A549 (cell line): Measurements from ENCODE around the gene CCDC85C. TPM values are rescaled to one million over a fixed set of nuclear protein-coding genes. Genes with fewer than 3 reads are reported as not detected.

ENCODE experiments used
- ATAC-seq, 2 experiments: fragments of 200-7000 bp in 1 of 2; fragments of >200 bp in 1 of 2; cut with Nextera tagmentation in 1 of 2; cut with Tn5 transposase in 1 of 2; 3 replicates each; pipeline versions ENCODE4 v1.8.0 to v1.9.1; 2018 to 2020; ENCODE audit warnings: mild to moderate bottlenecking in 1 of 2, moderate library complexity in 1 of 2
- CTCF ChIA-PET: fragments of 300-600 bp; sonication (Branson Sonifier 250); formaldehyde crosslinking; extraction: SDS; loops from one replicate; lab custom pipeline; 2021; ENCODE audit warnings: antibody characterized with exemption, inconsistent platforms; lab: Yijun Ruan, JAX
- POLR2A ChIA-PET: fragments of 350-600 bp; formaldehyde crosslinking; extraction: SDS; loops from one replicate; lab custom pipeline; 2021; ENCODE audit warnings: antibody characterized with exemption, inconsistent platforms; lab: Yijun Ruan, JAX
- DNase-seq, 2 experiments: peaks; one replicate each; pipeline versions ENCODE4 v3.0.0 to v3.0.0-alpha.2; 2011 to 2016; ENCODE audit warnings: low read depth in 1 of 2, low spot score in 1 of 2
- FAIRE-seq: peaks from 2 replicates; lab custom pipeline; 2011; peaks lifted over from hg19 to GRCh38; lab: Jason Lieb, UNC
- H3K27ac ChIP-seq, 2 experiments: fragments of >200 bp; sonication (Bioruptor Twin); formaldehyde crosslinking; 3 replicates each; pipeline ENCODE4 v1.5.1; 2016 to 2017
- H3K4me1 ChIP-seq: fragments of >200 bp; sonication (Bioruptor Twin); formaldehyde crosslinking; 3 replicates; pipeline ENCODE4 v1.6.1; 2016
- H3K4me2 ChIP-seq: fragments of >200 bp; sonication (Bioruptor Twin); formaldehyde crosslinking; 3 replicates; pipeline ENCODE4 v1.6.1; 2016
- H3K4me3 ChIP-seq: fragments of >200 bp; sonication (Bioruptor Twin); formaldehyde crosslinking; 3 replicates; pipeline ENCODE4 v1.5.1; 2016
- H3K9me3 ChIP-seq: fragments of >200 bp; sonication (Bioruptor Twin); formaldehyde crosslinking; 3 replicates; pipeline ENCODE4 v1.6.1; 2016
- CHD2 ChIP-seq: fragments of 150-350 bp; IDR thresholded peaks from 2 replicates; pipeline ENCODE4 v1.6.1; 2014; ENCODE audit warnings: low read length; ENCODE audit not compliant: partially characterized antibody
- CTCF ChIP-seq: fragments of >200 bp; sonication (Bioruptor Twin); formaldehyde crosslinking; IDR thresholded peaks from 3 replicates; pipeline ENCODE4 v1.5.1; 2016
- EHMT2 ChIP-seq: fragments of 200-600 bp; sonication (generic); IDR thresholded peaks from 2 replicates; pipeline ENCODE4 v1.6.1; 2016; ENCODE audit warnings: antibody characterized with exemption, low read depth, mild to moderate bottlenecking, moderate library complexity
- ELK1 ChIP-seq: fragments of 150-350 bp; IDR thresholded peaks from 2 replicates; pipeline ENCODE4 v1.6.1; 2014; ENCODE audit warnings: low read depth, mild to moderate bottlenecking, low read length
- FOSL2 ChIP-seq, 2 experiments: fragments of 450-650 bp in 1 of 2; fragments of >200 bp in 1 of 2; sonication (Bioruptor Twin) in 1 of 2; formaldehyde crosslinking; IDR thresholded peaks; 2 replicates each; pipeline versions ENCODE4 v1.5.0 to v1.6.1; 2016 to 2020; ENCODE audit warnings: mild to moderate bottlenecking in 1 of 2, moderate library complexity in 1 of 2
- FOXS1 ChIP-seq: fragments of 250-450 bp; sonication (Bioruptor Pico); IDR thresholded peaks from 2 replicates; pipeline ENCODE4 v1.5.0; 2020; ENCODE audit warnings: mild to moderate bottlenecking, moderate library complexity
- HDAC2 ChIP-seq: fragments of 200-600 bp; sonication (generic); IDR thresholded peaks from 2 replicates; pipeline ENCODE4 v1.6.1; 2016
- HMGXB4 ChIP-seq: fragments of 250-450 bp; sonication (Bioruptor Pico); IDR thresholded peaks from 2 replicates; pipeline ENCODE4 v1.5.0; 2021; ENCODE audit warnings: mild to moderate bottlenecking, moderate library complexity, borderline replicate concordance
- HOXA7 ChIP-seq: fragments of 250-450 bp; sonication (Bioruptor Pico); IDR thresholded peaks from 2 replicates; pipeline ENCODE4 v1.5.0; 2020; ENCODE audit warnings: mild to moderate bottlenecking, moderate library complexity
- JUN ChIP-seq, 2 experiments: fragments of >200 bp; sonication (Bioruptor Twin); formaldehyde crosslinking; IDR thresholded peaks; 2 replicates in 1 of 2; 3 replicates in 1 of 2; pipeline ENCODE4 v1.6.1; 2016 to 2017
- JUNB ChIP-seq: fragments of >200 bp; sonication (Bioruptor Twin); formaldehyde crosslinking; IDR thresholded peaks from 2 replicates; pipeline ENCODE4 v1.6.1; 2016
- KDM1A ChIP-seq: fragments of 200-600 bp; sonication (generic); IDR thresholded peaks from 2 replicates; pipeline ENCODE4 v1.6.1; 2016; ENCODE audit warnings: low read depth, mild to moderate bottlenecking
- NFE2L2 ChIP-seq: fragments of 150-350 bp; conservative IDR thresholded peaks from 2 replicates; pipeline ENCODE4 v1.6.1; 2014; ENCODE audit warnings: low read length
- PHF8 ChIP-seq: fragments of 200-600 bp; sonication (generic); IDR thresholded peaks from 2 replicates; pipeline ENCODE4 v1.6.1; 2016; ENCODE audit warnings: low read depth, mild to moderate bottlenecking, antibody characterized with exemption, moderate library complexity, borderline replicate concordance
- RAD21 ChIP-seq, 2 experiments: fragments of >200 bp in 1 of 2; sonication (Bioruptor Twin) in 1 of 2; formaldehyde crosslinking in 1 of 2; IDR thresholded peaks in 1 of 2; conservative IDR thresholded peaks in 1 of 2; 2 replicates in 1 of 2; 3 replicates in 1 of 2; pipeline ENCODE4 v1.6.1; 2012 to 2018; ENCODE audit warnings: inconsistent platforms in 1 of 2
- REST ChIP-seq: fragments of 200-600 bp; sonication (generic); IDR thresholded peaks from 2 replicates; pipeline ENCODE4 v1.6.1; 2016; ENCODE audit warnings: antibody characterized with exemption, mild to moderate bottlenecking, moderate library complexity
- RFX5 ChIP-seq: fragments of 450-650 bp; IDR thresholded peaks from 2 replicates; pipeline ENCODE4 v1.7.1; 2014; ENCODE audit warnings: antibody characterized with exemption, mild to moderate bottlenecking, moderate library complexity
- SMC3 ChIP-seq: fragments of >200 bp; sonication (Bioruptor Twin); formaldehyde crosslinking; IDR thresholded peaks from 3 replicates; pipeline ENCODE4 v1.6.1; 2018; ENCODE audit warnings: inconsistent platforms
- TP53 ChIP-seq: fragments of 250-450 bp; sonication (Bioruptor Pico); IDR thresholded peaks from 2 replicates; pipeline ENCODE4 v1.5.0; 2021; ENCODE audit warnings: mild to moderate bottlenecking, moderate library complexity
- ZC3H11A ChIP-seq: fragments of 450-650 bp; IDR thresholded peaks from 2 replicates; pipeline ENCODE4 v1.6.1; 2014; ENCODE audit warnings: antibody characterized with exemption, mild to moderate bottlenecking
- ZNF302 ChIP-seq: fragments of 250-450 bp; sonication (Bioruptor Pico); IDR thresholded peaks from 2 replicates; pipeline ENCODE4 v1.9.0; 2021; ENCODE audit warnings: inconsistent platforms, mild to moderate bottlenecking, moderate library complexity
- WGBS: methylation state at CpG from one replicate; pipeline ENCODE4 v1.1.6; 2017; ENCODE audit errors: missing lambda C conversion rate; 5-methylcytosine and 5-hydroxymethylcytosine counted together
- polyA plus RNA-seq, 4 experiments: library from polyadenylated mRNA; depleted of rRNA in 3 of 4; stranded (reverse); fragments of >200 nt; fragmentation: RNase III in 1 of 4; extraction: RNeasy Plus Mini Kit Qiagen cat#74134 plus additional on column Dnase treatment in 1 of 4; gene quantifications; 2 replicates in 3 of 4; 3 replicates in 1 of 4; pipeline ENCODE4 v1.2.3, GENCODE V29; 2011 to 2017

The CCDC85C gene
- polyA plus RNA-seq, 2 of the 4 experiments (the other 2 are of a cell fraction) = 11.4 to 31.4 TPM

- no peak for FAIRE-seq
- ChIA-PET CTCF (interaction anchor here (0.7 to 2.0 kb wide), 3 partner anchors 14 to 444 kb away, joined by 3 to 7 read pairs (median 6); no protein-coding TSS in a partner anchor), POLR2A (interaction anchor here (2.0 kb wide), 1 partner anchor 23 kb away, joined by 8 read pairs; the partner anchor contains the start of genes CCNK and SETD3)
- no peak overlapping the region for H3K4me2 ChIP-seq
- no peaks in the 10 kb centered on the region for H3K9me3 ChIP-seq
- H3K27ac ChIP-seq = no peak overlapping the region
- no peak for DNase-seq
- H3K4me3 ChIP-seq = no peak overlapping the region
- 93% methylated on average over 4 of the region's 4 CpGs for WGBS
- no peaks in the 10 kb centered on the region for H3K4me1 ChIP-seq
- TF ChIP-seq HDAC2 = no peak
- no peak for TF ChIP-seq HOXA7 (CRISPR knock-in tag)
- no peak for TF ChIP-seq REST
- TF ChIP-seq NFE2L2 = no peak
- no peak for TF ChIP-seq KDM1A
- no peak for TF ChIP-seq RFX5
- no peak for TF ChIP-seq JUNB
- no peak for TF ChIP-seq RAD21 (conservative IDR thresholded peaks at IDR 0.05 in 1 of 2, IDR thresholded peaks at IDR 0.05 in 1 of 2)
- no peak for TF ChIP-seq ZC3H11A
- TF ChIP-seq, all 56 proteins: peak for 0
- no peak for ATAC-seq
Measured at GRCh38 chr14:99503848-99504453, 100.1 kb downstream of the CCDC85C start.

GRCh38 chr14:99502989-99503421 is 101.0 kb downstream of the CCDC85C start:
- Histone ChIP-seq H3K4me2 (no peak overlapping the region), H3K9me3 (no peaks in the 10 kb centered on the region), H3K4me3 (no peak overlapping the region), H3K27ac (no peak overlapping the region), H3K4me1 (no peaks in the 10 kb centered on the region)
- TF ChIP-seq SMC3 = no peak
- TF ChIP-seq ZNF302 (CRISPR knock-in tag) = no peak
- no peak for TF ChIP-seq CTCF
- no peak for TF ChIP-seq REST
- no peak for TF ChIP-seq RFX5
- TF ChIP-seq FOSL2 (IDR thresholded peaks at IDR 0.05) = no peak
- TF ChIP-seq FOSL2 (CRISPR knock-in tag; IDR thresholded peaks at IDR 0.05) = no peak
- no peak for TF ChIP-seq CHD2
- no peak for TF ChIP-seq KDM1A
- TF ChIP-seq EHMT2 = no peak
- no peak for TF ChIP-seq HMGXB4 (CRISPR knock-in tag)
- no peak for TF ChIP-seq JUNB
- TF ChIP-seq TP53 (CRISPR knock-in tag) = no peak
- no peak for TF ChIP-seq JUN (IDR thresholded peaks at IDR 0.05)
- no peak for TF ChIP-seq ELK1
- TF ChIP-seq PHF8 = no peak
- TF ChIP-seq FOXS1 (CRISPR knock-in tag) = no peak
- 91% methylated on average over 14 of the region's 14 CpGs for WGBS
- CTCF ChIA-PET = interaction anchor here (1.1 kb wide), 1 partner anchor 147 kb away, joined by 3 read pairs; no protein-coding TSS in a partner anchor
- POLR2A ChIA-PET = interaction anchor here (2.0 kb wide), 1 partner anchor 22 kb away, joined by 8 read pairs; the partner anchor contains the start of genes CCNK and SETD3
- ATAC-seq = peak in 1 of 2 experiments; percentile 37; a peak in 2 of 6 replicates
- DNase-seq = no peak
- FAIRE-seq = no peak
